Measurements from ENCODE around the gene CLMN. TPM values are rescaled to one million over a fixed set of nuclear protein-coding genes. Genes with fewer than 3 reads are reported as not detected.

Gene CLMN
- total RNA-seq, 2 experiments from 2014 or later, result 0.27 to 0.67 TPM

DNA sequence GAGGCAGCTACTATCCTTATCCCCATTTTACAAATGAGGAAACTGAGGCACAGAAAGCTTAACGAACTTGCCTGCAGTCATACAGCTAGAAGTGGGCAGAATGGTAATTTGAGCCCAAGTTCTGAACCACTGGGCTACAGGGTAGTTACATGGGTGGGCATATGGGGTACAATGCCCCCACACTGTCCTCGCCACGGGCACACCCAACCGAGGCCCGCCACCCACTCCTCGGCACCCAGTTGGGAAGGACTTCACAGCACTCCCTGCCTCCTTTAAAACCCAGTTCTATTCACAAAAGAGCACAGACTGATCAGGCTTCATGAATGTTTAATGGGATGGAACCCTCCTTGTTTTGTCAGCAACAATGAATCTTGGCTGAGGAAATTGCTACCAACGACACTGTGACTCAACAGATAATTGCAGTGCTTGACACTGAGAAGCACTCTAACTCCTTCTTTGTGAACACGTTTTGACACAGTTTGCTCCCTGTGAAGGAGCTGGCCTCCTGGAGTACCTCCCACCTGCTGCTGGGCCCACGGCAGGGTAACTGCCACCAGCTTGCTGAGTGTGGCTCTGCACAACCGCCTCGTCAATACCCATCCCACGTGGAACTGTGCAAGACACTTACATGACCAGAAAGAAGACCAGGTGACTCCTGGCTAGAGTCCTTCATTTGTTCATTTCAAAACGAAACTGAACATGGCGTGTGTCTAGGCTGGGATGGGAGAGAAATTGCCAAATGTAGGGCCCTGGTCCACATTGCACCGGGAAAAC lies 63.5 kb downstream of the CLMN start:
- Mint-ChIP-seq H3K9me3 (no peaks in the 10 kb centered on the region), H3K27ac (no peak overlapping the region), H3K4me1 (ENCODE audit: low read depth) (no peaks in the 10 kb centered on the region), H3K36me3 (ENCODE audit: low read depth) (no peaks in the 10 kb centered on the region), H3K27me3 (no peaks in the 10 kb centered on the region), H3K4me3 (no peak overlapping the region)
- DNase-seq (no peak), ATAC-seq (ENCODE audit: poor library complexity) (no peak)
- TF ChIP-seq, protein P1, sequence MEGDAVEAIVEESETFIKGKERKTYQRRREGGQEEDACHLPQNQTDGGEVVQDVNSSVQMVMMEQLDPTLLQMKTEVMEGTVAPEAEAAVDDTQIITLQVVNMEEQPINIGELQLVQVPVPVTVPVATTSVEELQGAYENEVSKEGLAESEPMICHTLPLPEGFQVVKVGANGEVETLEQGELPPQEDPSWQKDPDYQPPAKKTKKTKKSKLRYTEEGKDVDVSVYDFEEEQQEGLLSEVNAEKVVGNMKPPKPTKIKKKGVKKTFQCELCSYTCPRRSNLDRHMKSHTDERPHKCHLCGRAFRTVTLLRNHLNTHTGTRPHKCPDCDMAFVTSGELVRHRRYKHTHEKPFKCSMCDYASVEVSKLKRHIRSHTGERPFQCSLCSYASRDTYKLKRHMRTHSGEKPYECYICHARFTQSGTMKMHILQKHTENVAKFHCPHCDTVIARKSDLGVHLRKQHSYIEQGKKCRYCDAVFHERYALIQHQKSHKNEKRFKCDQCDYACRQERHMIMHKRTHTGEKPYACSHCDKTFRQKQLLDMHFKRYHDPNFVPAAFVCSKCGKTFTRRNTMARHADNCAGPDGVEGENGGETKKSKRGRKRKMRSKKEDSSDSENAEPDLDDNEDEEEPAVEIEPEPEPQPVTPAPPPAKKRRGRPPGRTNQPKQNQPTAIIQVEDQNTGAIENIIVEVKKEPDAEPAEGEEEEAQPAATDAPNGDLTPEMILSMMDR (IDR thresholded peaks at IDR 0.05), result no peak
- intact Hi-C loops (cut with DNase I, micrococcal nuclease), result no loop called here
- H3K27me3 ChIP-seq (ENCODE audit: control insufficient read depth in 1 of 2, insufficient read depth in 2 of 2, low read length in 2 of 2), result no peaks in the 10 kb centered on the region
- no peaks in the 10 kb centered on the region for H3K9me3 ChIP-seq (ENCODE audit: control insufficient read depth in 1 of 2, insufficient read depth in 1 of 2, low read length in 2 of 2)
- no peak overlapping the region for H3K4me3 ChIP-seq (ENCODE audit: low read length)
- ChIA-PET CTCF (no interaction called here), POLR2A (no interaction called here)
- H3K36me3 ChIP-seq (ENCODE audit: insufficient read depth, low read length), result no peaks in the 10 kb centered on the region
- H3K4me1 ChIP-seq (ENCODE audit: insufficient read depth, low read length), result no peaks in the 10 kb centered on the region
- H3K27ac ChIP-seq (ENCODE audit: low read depth in 1 of 2, low read length in 2 of 2), result no peak overlapping the region

DNA sequence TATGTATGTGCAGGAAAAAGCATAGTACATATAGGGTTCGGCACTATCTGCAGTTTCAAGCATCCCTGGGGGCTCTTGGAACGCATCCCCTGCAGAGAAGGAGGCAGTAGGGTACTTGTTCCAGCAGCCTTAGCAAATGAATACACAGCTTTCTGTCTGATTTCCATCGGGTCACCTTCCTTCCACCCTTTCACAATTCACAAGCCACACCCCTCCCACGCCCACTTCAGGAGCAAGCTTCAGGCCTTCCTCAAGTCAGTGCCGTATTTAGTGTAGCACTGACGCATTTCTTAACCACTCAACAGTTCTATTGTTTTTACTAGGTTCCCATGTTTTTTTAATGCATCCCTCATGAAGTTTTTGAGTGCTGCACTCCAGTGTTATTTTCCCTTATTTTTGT lies 64.2 kb downstream of the CLMN start:
- intact Hi-C loops (cut with DNase I, micrococcal nuclease), result no loop called here
- Mint-ChIP-seq H3K4me1 (ENCODE audit: low read depth) (no peaks in the 10 kb centered on the region), H3K9me3 (no peaks in the 10 kb centered on the region), H3K4me3 (no peak overlapping the region), H3K36me3 (ENCODE audit: low read depth) (no peaks in the 10 kb centered on the region), H3K27ac (no peak overlapping the region), H3K27me3 (peaks cover 2% of the 10 kb centered on the region)
- TF ChIP-seq, protein P1 (IDR thresholded peaks at IDR 0.05), result no peak
- H3K4me3 ChIP-seq (ENCODE audit: low read length), result no peak overlapping the region
- CTCF ChIA-PET, result no interaction called here
- H3K27ac ChIP-seq (ENCODE audit: low read depth in 1 of 2, low read length in 2 of 2), result no peak overlapping the region
- POLR2A ChIA-PET, result no interaction called here
- no peaks in the 10 kb centered on the region for H3K36me3 ChIP-seq (ENCODE audit: insufficient read depth, low read length)
- no peaks in the 10 kb centered on the region for H3K4me1 ChIP-seq (ENCODE audit: insufficient read depth, low read length)
- H3K9me3 ChIP-seq (ENCODE audit: control insufficient read depth in 1 of 2, insufficient read depth in 1 of 2, low read length in 2 of 2), result no peaks in the 10 kb centered on the region
- H3K27me3 ChIP-seq (ENCODE audit: control insufficient read depth in 1 of 2, insufficient read depth in 2 of 2, low read length in 2 of 2), result no peaks in the 10 kb centered on the region
- DNase-seq, result peak in 2 of 14 experiments; percentile 32 to 39
- ATAC-seq (ENCODE audit: poor library complexity), result no peak

DNA sequence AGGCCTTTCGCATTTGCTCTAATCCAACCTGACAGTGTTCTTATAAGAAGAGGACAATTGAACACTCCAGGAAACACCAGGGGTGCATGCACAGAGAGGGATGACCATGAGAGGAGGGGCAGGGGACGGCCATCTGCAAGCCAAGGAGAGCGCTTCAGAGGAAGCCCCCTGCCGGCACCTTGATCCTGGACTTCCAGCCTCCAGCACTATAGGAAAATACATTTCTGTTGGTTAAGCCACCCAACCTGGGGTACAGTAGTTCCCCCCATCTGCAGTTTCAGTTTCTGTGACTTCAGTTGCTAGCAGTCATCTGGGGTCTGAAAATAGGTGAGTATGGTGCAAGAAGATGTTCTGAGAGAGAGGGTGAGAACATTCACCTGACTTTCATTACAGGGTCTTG lies 64.7 kb downstream of the CLMN start:
- Histone ChIP-seq H3K9me3 (ENCODE audit: control insufficient read depth in 1 of 2, insufficient read depth in 1 of 2, low read length in 2 of 2) (no peaks in the 10 kb centered on the region), H3K27ac (ENCODE audit: low read depth in 1 of 2, low read length in 2 of 2) (no peak overlapping the region), H3K36me3 (ENCODE audit: insufficient read depth, low read length) (no peaks in the 10 kb centered on the region), H3K27me3 (ENCODE audit: control insufficient read depth in 1 of 2, insufficient read depth in 2 of 2, low read length in 2 of 2) (no peaks in the 10 kb centered on the region), H3K4me1 (ENCODE audit: insufficient read depth, low read length) (no peaks in the 10 kb centered on the region), H3K4me3 (ENCODE audit: low read length) (no peak overlapping the region)
- Mint-ChIP-seq H3K4me3 (no peak overlapping the region), H3K36me3 (ENCODE audit: low read depth) (no peaks in the 10 kb centered on the region), H3K27ac (no peak overlapping the region), H3K27me3 (peaks cover 6% of the 10 kb centered on the region), H3K4me1 (ENCODE audit: low read depth) (no peaks in the 10 kb centered on the region), H3K9me3 (no peaks in the 10 kb centered on the region)
- ATAC-seq (ENCODE audit: poor library complexity) (no peak), DNase-seq (no peak)
- ChIA-PET POLR2A (no interaction called here), CTCF (no interaction called here)
- TF ChIP-seq, protein P1 (IDR thresholded peaks at IDR 0.05), result no peak
- intact Hi-C loops (cut with DNase I, micrococcal nuclease), result no loop called here
